GM23338 (cell line): ENCODE results near the gene KATNAL2. TPM values are rescaled to one million over a fixed set of nuclear protein-coding genes. Genes with fewer than 3 reads are reported as not detected.

Experiments
- ATAC-seq: fragments of 200-7000 bp; cut with Tn5 transposase; 3 replicates; pipeline ENCODE4 v1.9.1; 2020
- DNase-seq: peaks from one replicate; pipeline ENCODE4 v3.0.0-alpha.2; 2015; ENCODE audit warnings: low spot score
- H2AFZ ChIP-seq: fragments of 200-600 bp; sonication (generic); 2 replicates; pipeline ENCODE4 v1.8.0; 2016; ENCODE audit warnings: antibody characterized with exemption, mild to moderate bottlenecking, moderate library complexity
- H3F3A ChIP-seq: fragments of 200-600 bp; sonication (generic); replicated peaks from 2 replicates; pipeline ENCODE4 v1.8.0; 2017; ENCODE audit warnings: antibody characterized with exemption, mixed run types, low read depth
- H3K27ac ChIP-seq: fragments of 200-600 bp; sonication (generic); 2 replicates; pipeline ENCODE4 v1.6.1; 2016; ENCODE audit warnings: low read depth
- H3K27me3 ChIP-seq: fragments of 200-600 bp; sonication (generic); 2 replicates; pipeline ENCODE4 v1.8.0; 2016; ENCODE audit warnings: mild to moderate bottlenecking, mixed run types, moderate library complexity; ENCODE audit not compliant: insufficient read depth
- H3K36me3 ChIP-seq: fragments of 200-600 bp; sonication (generic); 2 replicates; pipeline ENCODE4 v1.8.0; 2016; ENCODE audit warnings: mild to moderate bottlenecking; ENCODE audit not compliant: insufficient read depth
- H3K4me1 ChIP-seq: fragments of 200-600 bp; sonication (generic); 2 replicates; pipeline ENCODE4 v1.8.0; 2016; ENCODE audit warnings: mild to moderate bottlenecking, moderate library complexity; ENCODE audit not compliant: insufficient read depth
- H3K4me2 ChIP-seq: fragments of 200-600 bp; sonication (generic); 2 replicates; pipeline ENCODE4 v1.7.1; 2017; ENCODE audit warnings: mixed run types
- H3K4me3 ChIP-seq: fragments of 200-600 bp; sonication (generic); 2 replicates; pipeline ENCODE4 v1.6.1; 2016; ENCODE audit warnings: mixed run types
- H3K79me2 ChIP-seq: fragments of 200-600 bp; sonication (generic); replicated peaks from 2 replicates; pipeline ENCODE4 v1.8.0; 2017; ENCODE audit warnings: mild to moderate bottlenecking; ENCODE audit not compliant: insufficient read depth
- H3K9me2 ChIP-seq: fragments of 200-600 bp; sonication (generic); 2 replicates; pipeline ENCODE4 v1.8.0; 2017; ENCODE audit not compliant: insufficient read depth
- H4K20me1 ChIP-seq: fragments of 200-600 bp; sonication (generic); replicated peaks from 2 replicates; pipeline ENCODE4 v1.8.0; 2017; ENCODE audit warnings: mild to moderate bottlenecking; ENCODE audit not compliant: insufficient read depth
- H3K27ac Mint-ChIP-seq: 2 replicates; pipeline ENCODE4 v1.8.0; 2020; ENCODE audit warnings: inconsistent platforms, mild to moderate bottlenecking, moderate library complexity, mixed read lengths
- H3K27me3 Mint-ChIP-seq: 3 replicates; pipeline ENCODE4 v1.8.0; 2022; ENCODE audit warnings: low read depth, mild to moderate bottlenecking, moderate library complexity, mixed read lengths, inconsistent platforms; ENCODE audit not compliant: insufficient read depth, poor library complexity
- H3K36me3 Mint-ChIP-seq: 3 replicates; pipeline ENCODE4 v1.8.0; 2021; ENCODE audit warnings: low read depth, mild to moderate bottlenecking, inconsistent platforms, moderate library complexity, mixed read lengths
- H3K4me1 Mint-ChIP-seq: 3 replicates; pipeline ENCODE4 v1.8.0; 2020; ENCODE audit warnings: mild to moderate bottlenecking, inconsistent platforms, mixed read lengths
- H3K4me3 Mint-ChIP-seq: 3 replicates; pipeline ENCODE4 v1.8.0; 2021; ENCODE audit warnings: moderate library complexity, mild to moderate bottlenecking, inconsistent platforms, mixed read lengths
- H3K9me3 Mint-ChIP-seq: 3 replicates; pipeline ENCODE4 v1.8.0; 2020; ENCODE audit warnings: moderate library complexity, mild to moderate bottlenecking, inconsistent platforms, mixed read lengths
- CREB1 ChIP-seq: fragments of 250-450 bp; sonication (Bioruptor Pico); IDR thresholded peaks from 2 replicates; pipeline ENCODE4 v1.5.0; 2020; ENCODE audit warnings: low read depth, mild to moderate bottlenecking, moderate library complexity
- CTCF ChIP-seq, 2 experiments: fragments of 200-600 bp in 1 of 2; sonication (generic) in 1 of 2; conservative IDR thresholded peaks; 2 replicates each; pipeline versions ENCODE4 v1.5.1 to v1.6.1; 2016 to 2017; ENCODE audit warnings: antibody characterized with exemption in 2 of 2, low read depth in 2 of 2, mild to moderate bottlenecking in 2 of 2, moderate library complexity in 1 of 2
- EZH2 ChIP-seq: fragments of 200-600 bp; sonication (generic); IDR thresholded peaks from one replicate; pipeline ENCODE4 v1.8.0; 2017; ENCODE audit warnings: antibody characterized with exemption, mild to moderate bottlenecking, low read depth; ENCODE audit not compliant: unreplicated experiment
- EZH2phosphoT487 ChIP-seq: fragments of 200-600 bp; sonication (generic); IDR thresholded peaks from one replicate; pipeline ENCODE4 v1.8.1; 2018; ENCODE audit warnings: antibody characterized with exemption; ENCODE audit not compliant: unreplicated experiment
- JUNB ChIP-seq: IDR thresholded peaks from one replicate; pipeline ENCODE4 v1.6.1; 2016; ENCODE audit warnings: antibody characterized with exemption; ENCODE audit not compliant: unreplicated experiment
- NANOG ChIP-seq: IDR thresholded peaks from 2 replicates; pipeline ENCODE4 v1.6.1; 2016; ENCODE audit warnings: antibody characterized with exemption, borderline replicate concordance
- POLR2AphosphoS5 ChIP-seq: IDR thresholded peaks from 2 replicates; pipeline ENCODE4 v1.6.1; 2016; ENCODE audit warnings: antibody characterized with exemption, low read depth
- ZNF114 ChIP-seq: fragments of 250-450 bp; sonication (Bioruptor Pico); IDR thresholded peaks from 2 replicates; pipeline ENCODE4 v1.5.0; 2020; ENCODE audit warnings: mild to moderate bottlenecking, moderate library complexity
- ZNF331 ChIP-seq: fragments of 250-450 bp; sonication (Bioruptor Pico); IDR thresholded peaks from 2 replicates; pipeline ENCODE4 v1.5.0; 2020; ENCODE audit warnings: low read depth, mild to moderate bottlenecking, moderate library complexity
- long read RNA-seq: library from polyadenylated mRNA; unstranded; transcript quantifications from one replicate; pipeline ENCODE4 v2.0.0, GENCODE V29; 2020; ENCODE audit not compliant: unreplicated experiment
- polyA plus RNA-seq: library from polyadenylated mRNA; unstranded; fragments of >200 nt; fragmentation: Nextera tagmentation; extraction: Ambion mirVana; gene quantifications from 2 replicates; pipeline ENCODE4 v1.2.1, GENCODE V29; 2016
- total RNA-seq: library from RNA; depleted of rRNA; stranded (reverse); fragments of >200 nt; shearing (Covaris generic); gene quantifications from 2 replicates; pipeline ENCODE4 v1.2.3, GENCODE V29; 2014; rRNA removed
- TF ChIP-seq, protein P1 (sequence below): IDR thresholded peaks from one replicate; pipeline ENCODE4 v1.6.1; 2018; ENCODE audit warnings: antibody characterized with exemption; ENCODE audit not compliant: unreplicated experiment

KATNAL2 gene
- total RNA-seq (7.7 and 11.8 TPM in 2 replicates), polyA plus RNA-seq (9.9 and 11.8 TPM in 2 replicates)
- long read RNA-seq, partial matches to known transcripts: 4 of 10 reads
- long read RNA-seq, other reads (novel, unspliced or antisense): 6 of 10 reads

DNA sequence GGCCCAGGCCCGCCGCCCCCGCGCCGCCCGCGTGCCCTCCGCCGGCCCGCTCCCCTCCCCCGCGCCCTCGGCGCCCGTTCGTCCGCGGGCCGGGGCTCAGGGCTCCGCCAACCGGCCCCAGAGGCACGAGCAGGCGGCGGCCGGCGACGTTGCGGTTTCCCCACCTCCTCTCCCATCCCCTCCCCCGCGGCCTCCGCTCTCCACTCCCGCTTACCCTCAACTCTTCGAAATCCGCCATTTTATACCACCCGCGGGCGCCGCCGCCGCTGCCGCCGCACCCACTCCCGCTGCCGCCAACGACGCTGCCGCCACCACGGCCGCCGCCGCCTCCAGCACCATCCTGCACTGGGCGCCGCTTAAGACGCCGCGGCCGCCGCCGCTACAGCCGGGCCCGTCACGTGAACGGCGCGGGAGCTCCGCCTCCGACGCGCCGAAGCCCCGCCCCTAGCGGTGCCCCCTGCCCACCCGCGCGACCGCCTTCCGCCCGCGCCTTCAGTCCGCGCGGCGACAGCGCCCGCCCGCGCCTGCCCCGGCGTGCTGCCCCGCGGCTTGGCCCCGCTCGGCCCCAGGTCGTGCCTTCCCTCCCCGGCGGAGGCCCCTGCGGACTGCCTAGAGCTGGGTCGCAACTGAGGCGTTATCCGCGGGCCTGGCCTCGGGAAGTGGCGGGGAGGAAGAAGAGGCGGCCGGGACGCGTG is at the start of gene KATNAL2, which contains the start of gene PIAS2:
Gene KATNAL2 (plus strand): TSS at position 495 of the 695 bp plus-strand sequence. CDS start 29,271 bp downstream, outside the sequence.
Gene PIAS2 (minus strand): TSS at position 400 of the 695 bp plus-strand sequence. CDS start 162 bp downstream, at position 238.
- DNase-seq: peak; percentile 81
- no peaks in the 10 kb centered on the region for H3K36me3 ChIP-seq
- Mint-ChIP-seq H3K27ac (peak within 1 kb of the TSS; percentile 97), H3K27me3 (peaks cover 15% of the 10 kb centered on the region), H3K4me1 (peaks cover 57% of the 10 kb centered on the region), H3K9me3 (peaks cover 3% of the 10 kb centered on the region; the same call in 1 of the 3 replicates), H3K4me3 (peak within 1 kb of the TSS; percentile 95), H3K36me3 (peaks cover 9% of the 10 kb centered on the region)
- H3K9me2 ChIP-seq: no peaks in the 10 kb centered on the region
- H3K4me1 ChIP-seq: peaks cover 50% of the 10 kb centered on the region
- peak within 1 kb of the TSS; percentile 97 for H3K27ac ChIP-seq
- peaks cover 33% of the 10 kb centered on the region for H4K20me1 ChIP-seq
- no peaks in the 10 kb centered on the region for H3F3A ChIP-seq
- no peak within 1 kb of the TSS for H2AFZ ChIP-seq
- H3K4me2 ChIP-seq: peak within 1 kb of the TSS; percentile 82
- H3K4me3 ChIP-seq: peak within 1 kb of the TSS; percentile 64
- peak; percentile 70 for ATAC-seq
- peaks cover 45% of the 10 kb centered on the region for H3K79me2 ChIP-seq
- no peak for TF ChIP-seq ZNF331 (CRISPR knock-in tag)
- TF ChIP-seq, protein P1, sequence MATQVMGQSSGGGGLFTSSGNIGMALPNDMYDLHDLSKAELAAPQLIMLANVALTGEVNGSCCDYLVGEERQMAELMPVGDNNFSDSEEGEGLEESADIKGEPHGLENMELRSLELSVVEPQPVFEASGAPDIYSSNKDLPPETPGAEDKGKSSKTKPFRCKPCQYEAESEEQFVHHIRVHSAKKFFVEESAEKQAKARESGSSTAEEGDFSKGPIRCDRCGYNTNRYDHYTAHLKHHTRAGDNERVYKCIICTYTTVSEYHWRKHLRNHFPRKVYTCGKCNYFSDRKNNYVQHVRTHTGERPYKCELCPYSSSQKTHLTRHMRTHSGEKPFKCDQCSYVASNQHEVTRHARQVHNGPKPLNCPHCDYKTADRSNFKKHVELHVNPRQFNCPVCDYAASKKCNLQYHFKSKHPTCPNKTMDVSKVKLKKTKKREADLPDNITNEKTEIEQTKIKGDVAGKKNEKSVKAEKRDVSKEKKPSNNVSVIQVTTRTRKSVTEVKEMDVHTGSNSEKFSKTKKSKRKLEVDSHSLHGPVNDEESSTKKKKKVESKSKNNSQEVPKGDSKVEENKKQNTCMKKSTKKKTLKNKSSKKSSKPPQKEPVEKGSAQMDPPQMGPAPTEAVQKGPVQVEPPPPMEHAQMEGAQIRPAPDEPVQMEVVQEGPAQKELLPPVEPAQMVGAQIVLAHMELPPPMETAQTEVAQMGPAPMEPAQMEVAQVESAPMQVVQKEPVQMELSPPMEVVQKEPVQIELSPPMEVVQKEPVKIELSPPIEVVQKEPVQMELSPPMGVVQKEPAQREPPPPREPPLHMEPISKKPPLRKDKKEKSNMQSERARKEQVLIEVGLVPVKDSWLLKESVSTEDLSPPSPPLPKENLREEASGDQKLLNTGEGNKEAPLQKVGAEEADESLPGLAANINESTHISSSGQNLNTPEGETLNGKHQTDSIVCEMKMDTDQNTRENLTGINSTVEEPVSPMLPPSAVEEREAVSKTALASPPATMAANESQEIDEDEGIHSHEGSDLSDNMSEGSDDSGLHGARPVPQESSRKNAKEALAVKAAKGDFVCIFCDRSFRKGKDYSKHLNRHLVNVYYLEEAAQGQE: no peak
- 0 out of 2 replicates have a peak, but pooled peaks have one; percentile 29 for TF ChIP-seq ZNF114 (CRISPR knock-in tag)
- no peak for TF ChIP-seq CREB1 (CRISPR knock-in tag)
- peak; percentile 77 for TF ChIP-seq POLR2AphosphoS5
- TF ChIP-seq JUNB: no peak
- TF ChIP-seq NANOG: no peak
- TF ChIP-seq CTCF (conservative IDR thresholded peaks at IDR 0.05; ENCODE audit: low read depth in 2 of 2): no peak
- no peak for TF ChIP-seq EZH2phosphoT487
- TF ChIP-seq EZH2: no peak
- no peaks in the 10 kb centered on the region for H3K27me3 ChIP-seq
